CMK (cell line): ENCODE results near the gene SLC35F4.

Experiments
- DNase-seq: peaks from one replicate; pipeline ENCODE4 v3.0.0-alpha.2; 2010; ENCODE audit warnings: low read depth

SLC35F4 gene

DNA sequence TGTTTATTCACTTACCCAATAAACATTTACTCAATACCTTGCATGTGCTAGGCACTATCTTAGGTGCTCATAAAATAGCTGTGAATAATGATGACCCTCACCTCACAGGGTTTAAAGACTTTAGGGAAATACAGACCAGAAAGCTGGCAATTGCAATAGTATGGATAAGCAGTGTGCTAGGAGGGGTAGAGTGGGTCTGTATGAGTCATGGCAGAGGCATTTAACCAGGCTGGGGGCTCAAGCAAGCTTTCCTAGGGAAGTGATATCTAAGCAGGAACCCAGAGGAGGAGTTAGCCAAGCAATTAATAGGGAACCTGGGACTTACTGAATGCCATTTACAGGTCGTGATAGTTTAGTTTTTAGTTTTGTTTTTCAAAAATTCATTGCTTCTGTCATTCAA, 248.4 kb downstream of the SLC35F4 start:
- DNase-seq: no peak

DNA sequence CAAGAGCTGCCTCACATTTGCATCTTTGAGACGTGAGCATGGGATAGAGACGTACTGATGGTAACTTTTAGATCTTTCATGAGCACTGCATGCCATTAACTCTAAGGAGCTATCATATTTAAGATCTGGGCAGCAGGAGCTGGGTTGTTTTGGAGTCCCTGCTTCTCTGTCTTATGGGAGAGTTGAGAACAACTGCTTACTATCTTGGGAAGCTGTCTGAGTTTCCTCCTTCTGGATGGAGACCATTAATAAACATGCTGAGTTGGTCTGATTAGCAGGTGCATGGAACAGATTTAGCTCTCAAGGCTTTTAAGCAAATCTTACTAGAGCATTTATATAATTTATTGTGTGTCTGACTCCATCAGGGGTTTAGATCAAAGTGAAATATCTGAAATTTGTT, 252.9 kb downstream of the SLC35F4 start:
- DNase-seq: no peak

- DNase-seq: no peak
These were observed 254.3 kb downstream of the SLC35F4 start for GRCh38 chr14:57611555-57612075.

DNA sequence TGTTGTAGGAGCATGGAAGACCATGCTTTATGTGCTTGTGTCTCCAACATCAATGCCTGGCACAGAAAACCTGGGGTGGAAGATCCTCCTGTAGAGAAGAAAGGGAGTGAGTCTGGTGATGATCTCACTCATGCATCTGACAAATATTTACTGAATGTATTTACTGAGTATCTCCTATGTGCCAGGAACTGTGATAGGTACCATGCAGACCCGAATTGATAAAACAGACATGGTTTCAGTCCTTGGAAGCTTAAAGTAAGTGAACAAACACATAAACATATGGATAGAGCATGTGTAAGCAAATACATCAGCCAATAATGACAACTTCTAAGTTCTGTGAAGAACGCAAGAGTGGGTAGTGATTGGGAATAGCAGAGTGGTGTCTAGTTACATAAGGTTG, 255.3 kb downstream of the SLC35F4 start:
- DNase-seq: no peak

GRCh38 chr14:57609192-57610075, 256.5 kb downstream of the SLC35F4 start:
- DNase-seq: no peak

GRCh38 chr14:57607086-57607485, 258.8 kb downstream of the SLC35F4 start:
- no peak for DNase-seq

GRCh38 chr14:57583396-57583795, 282.5 kb downstream of the SLC35F4 start:
- DNase-seq: no peak

DNA sequence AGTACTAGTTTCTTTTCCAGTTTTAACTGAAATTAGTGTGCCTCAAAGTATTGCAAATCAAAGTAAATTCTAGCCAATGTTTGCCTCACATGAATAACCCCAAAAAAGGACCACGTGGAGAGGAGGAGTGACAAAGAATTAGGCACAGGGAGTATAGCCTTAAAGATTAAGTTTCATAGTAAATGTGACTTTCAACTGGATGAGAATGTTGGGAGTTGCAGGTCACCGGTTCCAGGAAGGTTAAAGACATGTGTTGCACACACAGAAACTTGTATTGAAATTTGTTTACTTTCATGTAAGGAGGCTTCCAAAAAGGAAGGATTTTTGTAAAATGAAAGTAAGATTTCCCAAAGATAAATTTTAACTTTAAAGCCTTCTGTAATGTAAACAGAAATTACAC, 283.1 kb downstream of the SLC35F4 start:
- no peak for DNase-seq

GRCh38 chr14:57578801-57579200, 287.1 kb downstream of the SLC35F4 start:
- no peak for DNase-seq

DNA sequence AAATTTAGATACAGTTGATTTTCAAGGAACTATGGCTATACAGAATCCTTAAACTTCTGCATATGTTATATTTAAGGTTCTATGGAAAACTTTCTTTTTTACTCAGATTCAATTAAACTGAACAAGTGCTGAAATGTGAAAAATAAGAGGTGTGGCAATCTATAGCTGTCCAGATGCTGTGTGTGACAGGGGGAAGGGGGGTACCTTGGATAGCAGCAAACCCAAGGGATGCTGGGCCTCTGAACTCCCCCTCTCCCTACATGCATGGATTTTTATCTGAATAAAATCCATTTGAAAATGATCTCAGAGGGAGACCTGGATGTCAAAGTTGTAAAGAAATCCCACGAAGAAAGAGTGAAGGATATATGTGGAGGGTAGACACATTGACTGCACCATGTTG, 289.4 kb downstream of the SLC35F4 start:
- no peak for DNase-seq

GRCh38 chr14:57575482-57575881, 290.4 kb downstream of the SLC35F4 start:
- DNase-seq: no peak

DNA sequence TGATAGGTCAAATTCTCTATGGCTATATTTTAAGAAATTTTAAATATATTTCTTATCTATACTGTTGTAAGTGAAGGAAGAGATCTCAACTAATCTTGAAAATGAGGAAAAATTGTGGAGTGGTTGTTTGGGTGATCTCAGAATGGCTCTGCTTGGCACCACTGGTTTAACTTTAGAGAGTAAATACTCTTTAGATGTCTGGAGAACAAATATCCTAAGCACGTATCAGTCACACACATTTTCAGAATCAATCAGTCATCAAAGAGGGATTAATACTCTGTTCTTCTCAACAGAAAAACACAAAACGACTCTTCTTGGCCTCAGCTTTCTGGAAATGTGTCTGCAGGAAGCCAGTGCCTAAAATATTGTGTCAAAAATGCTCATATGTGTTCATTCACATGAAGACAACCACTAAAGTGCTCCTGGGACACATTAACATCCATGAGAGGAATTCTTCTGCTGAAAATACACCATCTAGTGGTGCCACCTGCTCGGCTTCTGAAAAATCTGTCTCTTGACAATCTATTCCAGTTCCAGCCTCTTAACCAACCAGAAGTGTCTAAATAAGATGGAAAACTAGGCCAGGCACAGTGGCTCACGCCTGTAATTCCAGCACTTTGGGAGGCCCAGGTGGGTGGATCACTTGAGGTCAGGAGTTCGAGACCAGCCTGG, 291.1 kb downstream of the SLC35F4 start:
- DNase-seq: no peak

- no peak for DNase-seq
These were observed 292.7 kb downstream of the SLC35F4 start for GRCh38 chr14:57573173-57573572.

DNA sequence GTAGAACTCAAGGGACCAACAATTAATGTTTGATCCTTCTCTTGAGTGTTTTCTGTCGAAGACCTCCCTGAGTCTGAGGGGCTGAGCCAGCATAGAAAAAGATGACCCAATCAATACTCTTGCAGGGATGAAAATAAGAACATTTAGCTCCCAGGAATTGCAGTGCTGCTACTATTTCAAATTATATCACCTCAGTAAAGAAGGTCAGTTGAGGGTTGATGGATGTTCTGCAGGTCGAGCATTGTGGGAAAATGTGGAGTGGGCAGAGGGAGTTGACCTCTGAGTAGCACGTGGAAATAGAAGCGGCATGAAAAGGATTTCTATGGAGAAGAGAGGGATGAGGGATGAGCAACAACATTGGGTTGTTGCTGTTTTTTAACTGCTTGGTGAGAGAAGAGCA, 297.3 kb downstream of the SLC35F4 start:
- no peak for DNase-seq

GRCh38 chr14:57567220-57567619, 298.7 kb downstream of the SLC35F4 start:
- no peak for DNase-seq

DNA sequence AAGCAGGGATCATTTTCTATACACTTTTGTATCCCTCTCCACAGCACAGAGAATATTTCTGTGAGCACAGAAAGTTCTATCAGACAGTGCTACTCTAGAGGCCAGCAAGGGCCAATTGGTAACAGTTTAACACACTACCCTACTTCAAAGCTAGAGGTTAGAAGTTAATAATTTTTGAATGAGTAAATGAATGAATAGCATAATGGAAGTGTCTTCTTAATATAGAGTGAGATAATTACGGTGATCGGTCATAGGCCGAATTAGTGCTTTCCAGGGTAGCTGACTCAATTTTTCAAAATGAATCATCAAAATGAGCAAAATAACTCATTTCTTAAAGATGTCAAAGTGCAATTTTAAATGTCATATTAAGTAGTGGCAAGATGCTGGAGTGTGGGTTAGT, 305.2 kb downstream of the SLC35F4 start:
- no peak for DNase-seq

GRCh38 chr14:57559576-57559975, 306.3 kb downstream of the SLC35F4 start:
- no peak for DNase-seq

DNA sequence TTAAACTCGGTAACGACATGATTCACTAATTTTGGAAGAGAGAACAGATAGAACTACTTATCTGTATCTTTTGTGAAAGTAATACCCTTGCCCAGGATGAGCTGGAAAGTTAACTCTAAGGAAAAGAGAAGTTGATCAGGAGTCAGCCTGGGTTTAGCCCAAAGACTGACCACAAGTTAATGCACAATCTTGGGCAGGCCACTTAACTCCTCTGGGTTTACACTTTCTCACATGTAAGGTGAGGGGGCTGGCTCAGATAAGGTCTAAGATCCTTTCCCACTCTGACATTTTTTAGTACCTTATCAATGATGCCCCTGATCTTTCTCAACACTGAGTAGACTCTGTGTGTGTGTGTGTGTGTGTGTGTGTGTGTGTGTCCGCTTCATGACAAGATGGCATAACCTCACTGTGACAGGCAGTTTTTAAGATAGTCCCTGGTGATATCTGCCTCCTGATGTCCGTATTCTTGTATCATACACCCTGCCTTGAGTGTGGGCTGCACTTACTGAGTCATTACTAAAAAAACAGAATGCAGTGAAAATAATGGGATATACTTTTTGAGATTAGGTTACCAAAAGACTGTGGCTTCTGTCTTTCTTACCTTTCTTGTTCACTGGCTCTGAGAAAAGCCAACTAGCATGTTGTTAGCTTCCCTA, 316.0 kb downstream of the SLC35F4 start:
- no peak for DNase-seq

DNA sequence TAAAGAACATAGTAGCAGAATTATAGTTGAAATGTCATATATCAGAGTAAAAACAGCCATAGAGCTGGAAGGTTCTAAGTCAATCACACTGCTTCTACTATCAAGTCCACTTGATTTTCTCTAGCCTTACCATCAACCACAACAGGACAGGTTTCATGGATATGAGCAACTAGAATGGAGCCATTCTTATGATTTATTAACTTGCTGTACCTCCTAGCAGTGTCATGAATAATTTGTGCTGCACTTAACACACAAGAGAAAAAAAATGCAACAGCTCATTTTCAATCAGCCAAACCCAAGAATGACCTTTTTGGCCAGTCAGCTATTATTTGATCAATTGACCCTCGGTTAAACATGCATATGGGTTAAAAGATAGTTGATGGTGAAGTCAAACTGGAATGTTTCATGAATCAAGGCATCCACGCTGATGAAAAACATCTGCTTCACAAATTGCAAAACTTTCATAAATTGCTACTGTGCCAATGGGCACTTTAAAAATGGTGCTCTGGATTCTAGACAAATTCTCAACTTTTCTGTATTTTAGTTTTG, 316.8 kb downstream of the SLC35F4 start:
- DNase-seq: no peak

- no peak for DNase-seq
These were observed 318.8 kb downstream of the SLC35F4 start for GRCh38 chr14:57547131-57547530.

DNA sequence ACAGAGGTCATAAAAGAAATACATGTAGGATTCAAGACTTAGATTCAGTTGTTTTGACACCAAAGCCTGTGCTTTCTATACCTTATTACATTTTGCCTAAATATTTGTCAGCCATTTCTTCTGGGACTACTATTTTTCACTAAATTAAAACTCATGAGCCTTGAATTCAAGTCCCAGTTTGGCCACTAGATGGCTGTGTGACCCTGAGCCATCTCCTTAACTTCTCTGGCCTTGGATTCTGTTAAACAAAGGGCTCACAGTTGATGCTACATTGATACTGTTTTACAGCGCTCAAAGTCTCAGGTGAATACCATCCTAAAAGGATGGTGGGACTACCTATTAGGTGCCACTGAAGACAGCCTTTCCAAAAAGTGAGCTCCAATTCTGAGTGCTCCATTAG, 332.7 kb downstream of the SLC35F4 start:
- DNase-seq: no peak

GRCh38 chr14:57530571-57530970, 335.3 kb downstream of the SLC35F4 start:
- DNase-seq: no peak

DNA sequence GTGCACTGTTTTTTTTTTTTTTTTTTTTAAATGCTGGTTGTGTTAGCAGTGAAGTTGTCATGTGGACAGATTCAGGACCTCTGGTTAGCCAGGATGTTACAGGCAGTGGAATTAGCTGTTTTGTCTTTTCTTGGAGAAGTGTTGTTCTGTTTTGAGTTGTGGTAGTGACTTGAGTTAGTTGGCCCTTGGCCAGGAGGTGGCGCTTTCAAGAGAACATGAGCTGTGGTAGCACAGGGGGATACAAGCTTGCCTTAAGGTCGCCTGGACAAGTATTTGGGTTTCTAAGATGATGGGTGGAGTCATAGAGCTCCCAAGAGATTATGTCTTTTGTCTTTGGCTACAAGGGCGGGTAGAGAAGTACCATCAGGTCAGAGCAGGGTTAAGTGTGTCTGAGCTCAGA, 338.9 kb downstream of the SLC35F4 start:
- DNase-seq: no peak
